HG03558 (cell line): ENCODE results near the gene MT1G.
"Not testable (repeated sequence)": the region's sequence is repeated elsewhere in the genome, so short reads cannot be mapped to it uniquely, and the experiment has no call there.

Experiments used
- ATAC-seq: cut with Tn5 transposase; IDR thresholded peaks from one replicate; pipeline ENCODE4 v1.9.1; 2021; ENCODE audit warnings: moderate number of reproducible peaks; ENCODE audit not compliant: unreplicated experiment; ENCODE audit errors: extremely low read depth

Gene MT1G

DNA sequence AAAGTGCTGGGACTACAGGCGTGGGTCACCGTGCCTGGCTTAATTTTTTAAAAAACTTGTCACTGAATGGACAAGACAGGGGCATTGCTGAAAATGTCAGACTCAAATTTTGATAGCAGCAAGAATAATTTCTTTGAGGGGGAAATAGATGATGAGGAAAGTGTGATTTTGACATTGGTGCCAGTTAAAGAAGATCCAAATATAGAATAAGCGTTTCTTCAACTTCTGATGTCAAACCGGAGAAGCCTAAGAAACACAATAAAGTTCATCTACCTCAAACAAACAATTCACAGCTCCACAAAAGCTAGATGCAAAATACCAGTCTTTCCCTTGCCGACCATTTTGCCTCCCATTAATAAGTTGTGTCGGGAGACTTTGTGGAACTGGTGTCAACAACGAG lies 18.9 kb upstream of the MT1G start:
- ATAC-seq: no peak

DNA sequence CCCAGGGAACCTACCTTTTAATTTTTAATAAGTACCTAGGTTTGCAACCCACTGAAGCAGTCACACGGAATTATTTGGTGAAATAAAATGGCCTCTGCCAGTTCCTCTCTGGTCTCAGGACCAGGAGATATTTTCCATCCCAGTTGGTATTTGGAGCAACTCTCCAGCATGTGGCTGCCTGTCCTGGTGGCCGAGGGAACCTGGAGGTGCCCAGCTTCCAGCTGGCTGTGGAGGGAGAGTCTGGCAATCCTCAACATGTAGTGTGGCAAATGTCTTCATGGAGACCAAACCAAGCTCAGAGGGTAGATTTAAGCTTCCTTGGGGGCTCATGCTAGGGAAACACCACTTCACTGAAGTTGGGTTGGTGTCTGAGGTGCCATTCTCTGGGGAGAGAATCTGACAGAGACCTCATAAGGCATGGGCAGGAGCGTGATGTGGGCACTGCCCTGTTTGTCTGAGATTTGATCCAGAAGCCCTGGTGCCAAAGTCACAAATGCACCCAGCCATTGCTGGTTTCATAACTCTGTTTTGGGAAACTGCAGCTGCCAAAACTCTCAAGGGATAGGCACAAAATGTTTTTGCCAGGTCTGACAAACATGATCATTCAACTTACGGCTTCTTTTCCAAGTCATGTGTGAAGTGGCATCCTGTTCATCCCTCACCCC lies 17.2 kb upstream of the MT1G start:
- no peak for ATAC-seq

DNA sequence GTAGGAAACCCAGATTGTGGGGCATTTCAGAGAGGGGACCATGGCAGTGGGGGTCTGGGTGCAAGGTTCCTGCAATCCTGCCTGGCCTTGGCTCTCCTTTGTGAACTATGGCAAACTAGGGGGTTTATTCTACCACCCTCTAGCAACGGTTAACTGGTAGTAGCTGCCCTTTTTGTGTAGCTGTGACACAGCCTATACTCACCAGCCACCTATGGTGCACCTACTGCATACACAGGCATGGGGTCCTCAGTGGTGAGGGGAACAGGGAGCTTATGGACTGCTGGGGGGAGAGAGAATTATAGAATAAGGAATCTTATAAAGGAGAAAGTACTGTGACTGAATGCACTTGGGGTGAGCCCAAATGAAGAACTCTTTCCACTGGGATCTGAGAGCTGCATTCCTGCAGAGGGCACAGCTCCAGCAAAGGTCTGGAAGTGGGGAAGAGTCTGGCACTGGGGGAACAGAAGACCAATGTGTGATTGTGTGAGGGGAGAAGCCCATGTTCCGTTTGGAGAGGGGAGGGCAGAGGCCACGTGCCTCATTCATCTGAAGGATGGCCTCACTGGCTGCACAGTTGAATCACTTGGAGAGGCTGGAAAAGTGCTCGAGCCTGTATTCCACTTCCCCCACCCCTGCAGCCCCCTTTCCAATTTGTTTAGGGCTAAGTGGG lies 16.5 kb upstream of the MT1G start:
- ATAC-seq: no peak

DNA sequence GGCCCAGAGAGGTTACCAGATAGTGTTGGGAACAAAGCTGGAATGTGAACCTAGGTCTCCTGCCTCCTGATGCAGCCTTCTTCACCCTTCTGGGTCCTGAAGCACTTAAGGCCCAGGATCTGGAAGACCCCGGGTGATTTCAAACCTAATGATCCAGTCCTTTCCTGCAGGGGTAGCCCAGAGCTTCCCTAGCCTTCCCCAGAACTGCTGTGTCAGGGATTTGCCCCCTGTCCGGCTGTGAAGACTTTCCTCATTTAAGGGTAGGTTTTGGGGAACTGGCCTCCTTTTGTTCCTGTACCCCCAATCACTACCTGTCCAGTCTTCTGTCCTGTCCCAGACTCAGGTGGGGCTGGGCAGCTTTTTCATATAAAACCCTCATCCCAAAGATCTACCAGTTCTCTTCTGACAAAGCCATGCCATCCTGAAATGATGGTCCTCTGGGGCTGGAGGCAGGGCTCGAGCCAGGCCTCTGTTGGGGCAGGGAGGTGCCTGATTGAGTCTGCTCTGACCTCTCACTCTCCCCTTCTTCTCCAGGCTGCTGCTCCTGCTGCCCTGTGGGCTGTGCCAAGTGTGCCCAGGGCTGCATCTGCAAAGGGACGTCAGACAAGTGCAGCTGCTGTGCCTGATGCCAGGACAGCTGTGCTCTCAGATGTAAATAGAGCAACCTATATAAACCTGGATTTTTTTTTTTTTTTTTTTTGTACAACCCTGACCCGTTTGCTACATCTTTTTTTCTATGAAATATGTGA lies 15.7 kb upstream of the MT1G start:
- no peak for ATAC-seq

DNA sequence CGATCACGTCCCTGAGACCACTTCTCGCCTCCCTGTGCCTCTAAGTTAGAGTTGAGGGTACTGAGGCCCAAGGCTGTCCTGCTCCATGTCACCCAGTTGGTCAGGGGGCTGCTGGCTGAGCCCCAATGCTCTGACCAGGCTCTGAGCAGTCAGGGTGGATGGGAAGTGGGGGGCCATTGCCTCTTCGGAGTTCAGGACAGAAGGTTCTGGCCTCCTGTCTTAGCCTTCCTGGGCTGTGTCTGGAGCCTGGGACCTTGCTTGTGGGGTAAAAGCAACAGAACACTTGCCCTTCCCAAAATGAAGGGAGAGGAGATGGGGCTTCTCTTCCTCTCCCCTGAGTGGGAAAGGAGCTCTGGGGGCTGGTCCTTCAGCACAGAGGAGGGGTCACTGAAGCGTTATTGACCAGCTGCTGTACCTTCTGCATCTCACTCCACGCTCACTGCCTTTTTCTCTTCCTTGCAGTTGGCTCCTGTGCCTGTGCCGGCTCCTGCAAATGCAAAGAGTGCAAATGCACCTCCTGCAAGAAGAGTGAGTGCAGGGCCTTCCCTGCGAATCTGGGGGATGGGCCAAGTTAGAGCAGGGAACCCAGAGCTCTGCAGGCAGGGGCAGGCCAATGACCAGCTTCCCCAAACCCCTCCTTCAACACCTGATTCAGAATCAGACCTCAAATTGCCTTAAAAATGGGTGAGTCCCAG lies 15.0 kb upstream of the MT1G start:
- no peak for ATAC-seq

DNA sequence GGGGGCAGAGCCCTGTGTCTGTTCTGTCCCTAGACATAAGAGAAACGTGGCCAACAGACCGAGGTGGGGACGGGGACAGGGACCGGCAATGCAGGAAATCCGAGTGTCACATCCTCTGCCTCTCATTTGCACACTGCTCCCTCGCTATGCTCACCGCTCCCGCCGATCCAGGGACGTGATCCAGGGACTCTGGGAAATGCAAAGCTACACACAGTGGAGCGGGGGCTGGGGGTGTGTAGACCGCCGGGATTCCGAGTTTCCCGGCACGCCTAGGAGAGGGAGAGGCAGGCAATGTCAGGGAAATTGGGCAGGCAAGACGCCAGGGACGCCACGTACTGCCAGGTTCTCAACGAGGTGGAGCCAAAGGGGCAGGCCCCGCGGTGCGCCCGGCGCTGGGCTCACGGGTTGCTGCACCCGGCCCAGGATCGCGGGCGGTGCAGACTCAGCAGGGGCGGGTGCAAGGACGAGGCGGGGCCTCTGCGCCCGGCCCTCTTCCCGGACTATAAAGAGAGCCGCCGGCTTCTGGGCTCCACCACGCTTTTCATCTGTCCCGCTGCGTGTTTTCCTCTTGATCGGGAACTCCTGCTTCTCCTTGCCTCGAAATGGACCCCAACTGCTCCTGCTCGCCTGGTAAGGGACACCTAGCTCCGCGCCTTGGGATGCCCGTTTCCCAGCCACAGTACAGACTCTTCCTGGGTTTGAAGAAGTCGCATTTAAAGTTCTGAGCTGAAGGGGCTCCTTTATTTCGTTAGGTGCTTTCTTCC lies 14.3 kb upstream of the MT1G start, which contains the start of gene MT1X:
Gene MT1X (plus strand): TSS at position 532 of the 764 bp plus-strand sequence. CDS start 71 bp downstream, at position 603.
- peak; percentile 90 for ATAC-seq

DNA sequence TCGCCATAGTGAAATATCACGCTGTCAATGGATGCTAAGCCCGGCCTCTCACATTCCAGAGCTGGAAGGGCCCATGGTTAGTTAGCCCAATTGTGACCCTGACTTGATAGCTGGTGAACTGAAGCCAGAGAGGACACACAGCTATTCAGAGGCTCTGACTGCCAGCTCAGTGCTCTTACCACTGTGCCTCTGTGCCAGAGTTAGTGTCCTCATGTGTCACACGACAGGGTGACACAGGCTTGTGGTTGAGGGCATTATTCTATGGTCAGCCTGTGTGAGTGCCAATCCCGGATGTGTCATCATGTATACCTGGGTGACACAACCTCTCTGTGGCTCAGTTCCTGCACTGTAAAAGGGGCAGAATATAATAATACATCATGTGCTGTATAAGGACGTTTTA lies 12.0 kb upstream of the MT1G start:
- no peak for ATAC-seq

DNA sequence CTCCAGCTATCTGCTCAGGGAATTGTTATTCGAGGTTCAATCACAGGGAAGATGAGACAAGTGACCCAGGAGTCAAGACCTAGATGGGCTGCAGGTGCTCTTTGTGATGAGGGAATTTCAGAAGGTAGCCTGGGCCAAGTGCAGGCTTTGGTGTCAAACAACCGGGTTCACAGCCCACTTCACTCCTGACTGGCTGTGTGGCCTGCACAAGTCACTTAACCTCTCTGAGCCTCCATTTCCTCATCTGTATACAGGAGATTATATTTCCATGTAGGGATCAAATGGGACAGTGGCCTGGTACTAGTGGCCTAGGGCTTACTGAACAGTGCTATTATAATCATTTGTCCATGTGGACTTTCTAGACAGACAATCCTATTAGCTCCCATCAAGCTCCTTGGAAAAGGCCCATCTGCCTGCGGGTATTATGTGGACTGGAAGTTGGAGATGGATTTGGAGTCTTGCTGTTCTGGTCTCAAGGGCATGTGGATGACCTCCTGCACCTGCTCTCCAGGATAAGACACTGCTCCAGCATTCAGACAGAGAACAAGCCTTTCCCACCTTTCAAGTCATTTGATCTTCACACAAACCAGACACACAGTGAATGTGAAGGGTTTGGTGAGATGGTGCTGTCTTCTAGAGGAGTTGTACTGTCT lies 11.3 kb upstream of the MT1G start:
- ATAC-seq: no peak

DNA sequence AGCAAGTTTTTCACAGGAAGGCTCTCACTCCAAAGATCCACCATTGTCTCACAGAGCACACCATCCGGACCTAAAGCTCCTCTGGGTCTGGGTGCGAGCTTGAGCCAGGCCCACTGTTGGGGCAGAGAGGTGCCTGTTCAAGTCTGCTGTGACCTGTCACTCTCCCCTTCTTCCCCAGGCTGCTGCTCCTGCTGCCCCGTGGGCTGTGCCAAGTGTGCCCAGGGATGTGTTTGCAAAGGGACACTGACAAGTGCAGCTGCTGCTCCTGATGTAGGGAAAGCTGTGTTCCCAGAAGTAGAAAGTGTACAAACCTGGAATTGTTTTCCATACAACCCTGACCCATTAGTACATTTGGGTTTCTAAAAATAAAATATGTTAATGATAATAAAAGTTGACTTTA lies 9.6 kb upstream of the MT1G start:
- ATAC-seq: no peak

DNA sequence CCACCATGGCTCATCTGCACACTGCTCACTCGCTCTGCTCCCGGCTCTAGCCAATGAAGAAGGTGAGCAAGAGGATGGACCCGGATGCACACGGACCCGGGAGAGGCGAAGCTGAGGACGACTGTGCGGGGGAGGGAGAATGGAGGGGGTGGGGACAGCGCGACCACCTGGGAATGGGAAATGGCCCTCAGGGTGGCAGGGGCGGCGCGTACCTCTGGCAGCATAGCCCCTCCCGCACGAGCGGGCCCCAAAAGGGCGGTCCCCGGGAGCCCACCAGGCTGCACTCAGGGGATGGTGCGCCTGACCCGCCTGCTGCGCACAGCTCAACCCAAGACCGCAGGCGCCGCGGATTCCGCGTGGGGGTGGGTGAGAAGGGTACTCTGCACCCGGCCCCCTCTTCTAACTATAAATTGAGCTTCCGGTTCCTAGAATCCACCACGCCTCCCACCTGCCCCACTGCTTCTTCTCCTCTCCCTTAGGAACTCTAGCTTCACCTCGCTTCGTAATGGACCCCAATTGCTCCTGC lies 7.9 kb upstream of the MT1G start:
- ATAC-seq: no peak

DNA sequence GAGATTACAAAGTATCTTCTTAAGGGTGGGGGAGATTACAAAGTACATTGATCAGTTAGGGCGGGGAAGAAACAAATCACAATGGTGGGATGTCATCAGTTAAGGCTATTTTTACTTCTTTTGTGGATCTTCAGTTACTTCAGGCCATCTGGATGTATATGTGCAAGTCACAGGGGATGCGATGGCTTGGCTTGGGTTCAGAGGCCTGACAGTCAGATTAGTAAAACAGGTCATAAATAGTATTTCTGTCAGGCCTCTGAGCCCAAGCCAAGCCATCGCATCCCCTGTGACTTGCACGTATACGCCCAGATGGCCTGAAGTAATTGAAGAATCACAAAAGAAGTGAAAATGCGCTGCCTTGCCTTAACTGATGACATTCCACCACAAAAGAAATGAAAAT lies 6.7 kb upstream of the MT1G start:
- not testable (repeated sequence) for ATAC-seq

DNA sequence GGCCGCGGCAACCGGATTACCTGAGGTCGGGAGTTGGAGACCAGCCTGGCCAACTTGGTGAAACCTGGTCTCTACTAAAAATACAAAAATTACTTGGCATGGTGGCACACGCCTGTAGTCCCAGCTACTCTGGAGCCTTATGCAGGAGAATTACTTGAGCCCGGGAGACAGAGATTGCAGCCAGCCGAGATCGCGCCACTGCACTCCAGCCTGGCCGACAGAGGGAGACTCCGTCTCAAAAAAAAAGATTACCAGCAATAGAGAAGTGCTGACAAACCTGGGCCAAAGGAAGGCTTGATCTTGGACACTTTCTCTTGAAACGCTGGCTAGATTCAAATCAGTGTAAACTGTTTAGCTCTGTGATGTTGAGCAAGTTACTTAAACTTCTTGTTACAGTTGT lies 6.1 kb upstream of the MT1G start:
- no peak for ATAC-seq

DNA sequence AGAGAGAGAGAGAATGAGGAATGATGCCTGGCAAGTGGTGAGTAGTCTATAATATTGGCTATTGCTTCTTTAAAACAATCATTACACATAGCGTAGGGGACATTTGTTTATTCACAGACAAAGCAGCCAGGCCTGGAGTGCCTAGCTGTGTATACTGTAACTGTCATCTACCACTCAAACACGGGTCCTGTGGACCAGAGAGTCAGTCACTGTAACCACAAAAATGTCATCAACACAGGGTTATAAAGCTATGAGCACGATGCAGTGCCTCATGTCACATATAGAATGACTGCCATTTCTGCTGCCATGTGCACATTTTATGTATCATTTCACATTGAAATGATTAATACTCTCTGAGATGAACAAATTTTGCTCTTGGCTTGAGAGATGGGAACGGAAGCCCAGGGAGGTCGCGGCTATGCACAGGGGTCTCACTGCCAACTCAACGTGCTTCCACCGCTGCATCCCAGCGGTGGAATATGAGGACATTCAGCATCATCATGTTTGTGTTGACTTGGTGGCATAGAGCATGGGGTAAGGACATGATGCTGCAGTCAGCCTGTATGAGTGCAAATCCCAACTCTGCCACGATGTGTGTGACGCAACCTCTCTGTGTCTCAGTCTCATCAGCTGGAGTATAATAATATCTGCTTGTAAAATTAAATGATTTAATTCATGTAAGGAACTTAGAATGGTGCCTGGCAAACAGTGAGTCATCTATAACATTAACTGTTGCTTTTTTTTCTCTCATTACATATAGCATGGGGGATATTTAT lies 5.1 kb upstream of the MT1G start:
- no peak for ATAC-seq

DNA sequence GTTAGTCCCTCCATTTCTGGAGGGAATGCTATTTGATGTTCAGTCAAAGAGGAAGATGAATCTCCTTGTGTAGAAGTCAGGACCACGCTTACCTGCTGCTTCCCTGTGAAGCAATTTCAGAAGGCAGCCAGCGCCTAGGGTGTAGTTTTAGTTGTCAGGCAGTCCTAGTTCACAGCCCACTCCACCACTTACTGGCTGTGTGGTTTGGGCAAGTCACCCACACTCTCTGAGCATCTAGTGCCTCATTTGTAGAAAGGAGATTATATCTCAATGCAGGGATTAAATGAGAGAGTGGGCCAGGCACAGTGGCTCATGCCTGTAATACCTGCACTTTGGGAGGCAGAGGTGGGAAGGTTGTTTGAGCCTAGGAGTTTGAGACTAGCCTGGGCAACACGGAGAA lies 4.3 kb upstream of the MT1G start:
- ATAC-seq: not testable (repeated sequence)

DNA sequence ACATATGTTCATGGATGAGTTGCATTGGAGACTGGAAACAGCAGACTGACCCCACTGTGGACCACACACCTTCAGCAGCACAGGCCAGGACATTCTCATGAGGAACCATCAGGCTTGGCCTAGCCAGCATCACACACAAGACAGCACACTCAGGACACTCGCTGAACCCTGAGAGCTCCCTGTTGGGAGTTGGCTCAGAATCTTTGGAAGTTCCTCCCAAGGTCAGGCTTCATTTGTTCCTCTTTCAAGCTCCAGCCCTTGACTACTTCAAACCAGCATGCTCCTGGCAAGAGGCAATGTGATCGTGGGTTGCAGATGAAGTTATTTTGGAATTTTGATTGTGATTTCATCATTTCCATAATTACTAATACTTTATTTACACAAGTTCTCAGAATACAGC lies 3.8 kb upstream of the MT1G start:
- ATAC-seq: not testable (repeated sequence)

DNA sequence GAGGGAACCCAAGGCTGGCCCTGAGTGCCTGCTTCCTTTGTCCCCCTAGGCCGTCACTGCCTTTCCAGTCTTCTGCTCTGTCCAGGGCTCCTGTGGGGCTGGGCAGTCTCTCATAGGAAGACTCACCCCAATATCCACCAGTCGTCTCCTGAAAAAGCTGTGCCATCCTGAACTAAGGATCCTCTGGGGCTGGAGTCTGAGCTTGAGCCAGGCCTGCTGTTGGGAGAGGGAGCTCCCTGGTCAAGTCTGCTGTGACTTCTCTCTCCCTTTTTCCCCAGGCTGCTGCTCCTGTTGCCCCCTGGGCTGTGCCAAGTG lies 2.7 kb upstream of the MT1G start:
- ATAC-seq: no peak

DNA sequence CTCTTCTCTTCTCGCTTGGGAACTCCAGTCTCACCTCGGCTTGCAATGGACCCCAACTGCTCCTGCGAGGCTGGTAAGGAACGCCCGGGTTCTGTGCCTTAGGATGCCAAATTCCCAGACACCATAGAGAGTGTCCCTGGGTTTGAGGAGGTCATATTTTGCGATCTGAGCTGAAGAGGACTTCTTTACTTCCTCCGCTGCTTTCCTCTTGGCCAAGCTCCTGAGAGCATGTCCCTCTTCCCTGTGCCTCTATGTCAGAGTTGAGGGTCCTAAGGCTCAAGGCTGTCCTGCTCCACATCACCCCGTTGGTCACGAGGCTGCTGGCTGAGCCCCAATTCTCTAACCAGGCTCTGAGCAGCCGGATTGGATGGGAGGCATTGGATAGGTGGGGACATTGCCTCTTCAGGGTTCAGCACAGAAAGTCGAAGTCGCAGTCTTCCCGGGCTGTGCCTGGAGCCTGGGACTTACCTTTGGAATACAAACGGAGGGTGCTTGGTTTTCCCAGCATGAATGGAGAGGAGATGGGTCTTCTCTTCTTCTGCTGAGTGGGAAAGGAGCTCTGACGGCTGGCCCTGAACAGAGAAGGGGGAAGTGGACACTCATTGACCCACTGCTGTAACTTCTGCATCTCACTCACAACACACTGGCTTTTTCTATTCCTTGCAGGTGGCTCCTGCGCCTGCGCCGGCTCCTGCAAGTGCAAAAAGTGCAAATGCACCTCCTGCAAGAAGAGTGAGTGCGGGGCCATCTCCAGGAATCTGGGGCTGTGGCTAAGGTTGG lies 2.2 kb upstream of the MT1G start:
- ATAC-seq: no peak
